Fibroblast of lung (primary cell): ENCODE results near the gene PRDX2.

Experiments
- CTCF ChIP-seq, 2 donors: IDR thresholded peaks in 1 of 2; conservative IDR thresholded peaks in 1 of 2; 1 replicate in 1 of 2; 2 replicates in 1 of 2; pipeline ENCODE4 v1.5.1; 2011 to 2012; ENCODE audit warnings: low read length in 2 of 2, control low read depth in 1 of 2, inconsistent platforms in 1 of 2, low read depth in 1 of 2, mild to moderate bottlenecking in 1 of 2
- EZH2 ChIP-seq: IDR thresholded peaks from 2 replicates; pipeline ENCODE4 v1.5.1; 2012; ENCODE audit warnings: low read length, control low read depth, mild to moderate bottlenecking; ENCODE audit errors: missing control alignments

- no peak for TF ChIP-seq CTCF (conservative IDR thresholded peaks at IDR 0.05 in 1 of 2, IDR thresholded peaks at IDR 0.05 in 1 of 2; ENCODE audit: low read depth in 1 of 2, low read length in 2 of 2)
- TF ChIP-seq EZH2, result no peak
These were observed 36.9 kb downstream of the PRDX2 start for GRCh38 chr19:12764698-12765097.
